Neural cell (in vitro differentiated cells): ENCODE measurements around the gene WDSUB1. TPM values are rescaled to one million over a fixed set of nuclear protein-coding genes. Genes with fewer than 3 reads are reported as not detected.

Experiments
- H2AFZ ChIP-seq: fragments of 200-600, 300-800 bp; sonication (generic), shearing (Covaris generic); 2 replicates; pipeline ENCODE4 v1.6.0; 2014; ENCODE audit warnings: low read depth, mild to moderate bottlenecking, antibody characterized with exemption, low read length, moderate library complexity
- H3F3A ChIP-seq: fragments of 200-600 bp; shearing (Covaris generic); 2 replicates; pipeline ENCODE4 v1.6.1; 2016; ENCODE audit warnings: mild to moderate bottlenecking, moderate library complexity, mixed read lengths, antibody characterized with exemption, low read length; ENCODE audit not compliant: insufficient read depth, poor library complexity, severe bottlenecking
- H3K27ac ChIP-seq: fragments of 200-600, 300-800 bp; sonication (generic), shearing (Covaris generic); 2 replicates; pipeline ENCODE4 v1.5.1; 2014; ENCODE audit warnings: mild to moderate bottlenecking, low read length, moderate library complexity
- H3K27me3 ChIP-seq: fragments of 300-800, 200-600 bp; sonication (generic), shearing (Covaris generic); 2 replicates; pipeline ENCODE4 v1.6.0; 2014; ENCODE audit warnings: mild to moderate bottlenecking, low read depth, low read length, moderate library complexity; ENCODE audit not compliant: insufficient read depth
- H3K36me3 ChIP-seq: fragments of 300-800, 200-600 bp; sonication (generic), shearing (Covaris generic); 2 replicates; pipeline ENCODE4 v1.5.1; 2014; ENCODE audit warnings: mild to moderate bottlenecking, antibody characterized with exemption, low read length, moderate library complexity; ENCODE audit not compliant: insufficient read depth
- H3K4me2 ChIP-seq: fragments of 300-800, 200-600 bp; sonication (generic), shearing (Covaris generic); 2 replicates; pipeline ENCODE4 v1.6.0; 2014; ENCODE audit warnings: mild to moderate bottlenecking, low read length
- H3K4me3 ChIP-seq: fragments of 300-800, 200-600 bp; sonication (generic), shearing (Covaris generic); 2 replicates; pipeline ENCODE4 v1.5.1; 2014; ENCODE audit warnings: mild to moderate bottlenecking, low read length, moderate library complexity
- H3K79me2 ChIP-seq: fragments of 200-600 bp; shearing (Covaris generic); replicated peaks from 2 replicates; pipeline ENCODE4 v1.6.0; 2014; ENCODE audit warnings: mild to moderate bottlenecking, low read length, moderate library complexity; ENCODE audit not compliant: insufficient read depth
- H3K9ac ChIP-seq: fragments of 300-800, 200-600 bp; sonication (generic), shearing (Covaris generic); 2 replicates; pipeline ENCODE4 v1.6.1; 2016; ENCODE audit warnings: mild to moderate bottlenecking, low read length, mixed read lengths
- H3K9me2 ChIP-seq: fragments of 200-600 bp; shearing (Covaris generic); 2 replicates; pipeline ENCODE4 v1.6.1; 2016; ENCODE audit warnings: mild to moderate bottlenecking, low read length, mixed read lengths; ENCODE audit not compliant: insufficient read depth
- H3K9me3 ChIP-seq: fragments of 200-600, 300-800 bp; sonication (generic), shearing (Covaris generic); 2 replicates; pipeline ENCODE4 v1.6.1; 2016; ENCODE audit warnings: mild to moderate bottlenecking, mixed run types, low read length, moderate library complexity, mixed read lengths
- H4K20me1 ChIP-seq: fragments of 200-600 bp; shearing (Covaris generic); 2 replicates; pipeline ENCODE4 v1.6.1; 2016; ENCODE audit warnings: mild to moderate bottlenecking, mixed run types; ENCODE audit not compliant: insufficient read depth
- CTCF ChIP-seq: fragments of 450-650 bp; IDR thresholded peaks from 2 replicates; pipeline ENCODE4 v1.5.1; 2014; ENCODE audit warnings: antibody characterized with exemption, mild to moderate bottlenecking, moderate library complexity; ENCODE audit not compliant: poor library complexity, severe bottlenecking
- EZH2 ChIP-seq: fragments of 200-600, 300-800 bp; shearing (Covaris generic), sonication (generic); IDR thresholded peaks from 2 replicates; pipeline ENCODE4 v1.6.1; 2014; ENCODE audit warnings: antibody characterized with exemption, low read length, borderline replicate concordance, mild to moderate bottlenecking; ENCODE audit not compliant: insufficient read depth, poor library complexity, severe bottlenecking
- MXI1 ChIP-seq: fragments of 450-650 bp; conservative IDR thresholded peaks from 2 replicates; pipeline ENCODE4 v1.6.1; 2014; ENCODE audit warnings: antibody characterized with exemption, mild to moderate bottlenecking; ENCODE audit not compliant: poor library complexity, severe bottlenecking
- POLR2AphosphoS5 ChIP-seq: IDR thresholded peaks from 2 replicates; pipeline ENCODE4 v1.6.1; 2012
- RAD21 ChIP-seq: fragments of 450-650 bp; conservative IDR thresholded peaks from 2 replicates; pipeline ENCODE4 v1.6.1; 2014; ENCODE audit warnings: antibody characterized with exemption, mild to moderate bottlenecking, moderate library complexity
- SMC3 ChIP-seq: fragments of 450-650 bp; conservative IDR thresholded peaks from 2 replicates; pipeline ENCODE4 v1.6.1; 2014; ENCODE audit warnings: antibody characterized with exemption, mild to moderate bottlenecking, moderate library complexity; ENCODE audit not compliant: poor library complexity
- polyA plus RNA-seq: library from polyadenylated mRNA; depleted of rRNA; stranded (reverse); fragments of >200 nt; gene quantifications from 2 replicates; pipeline ENCODE4 v1.2.3, GENCODE V29; 2014

The WDSUB1 gene
- polyA plus RNA-seq, 1 donor from 2014 or later: 11.1 TPM

GRCh38 chr2:159265171-159265576 is 21.3 kb downstream of the WDSUB1 start:
- Histone ChIP-seq H3K4me3 (no peak overlapping the region), H3K79me2 (no peaks in the 10 kb centered on the region), H4K20me1 (no peaks in the 10 kb centered on the region), H3K9ac (no peak overlapping the region), H3F3A (no peaks in the 10 kb centered on the region), H3K4me2 (no peak overlapping the region), H3K27ac (no peak overlapping the region), H3K27me3 (no peaks in the 10 kb centered on the region), H3K9me2 (no peaks in the 10 kb centered on the region), H2AFZ (no peak overlapping the region), H3K36me3 (no peaks in the 10 kb centered on the region), H3K9me3 (no peaks in the 10 kb centered on the region)
- TF ChIP-seq POLR2AphosphoS5 (no peak), CTCF (no peak), SMC3 (no peak), RAD21 (no peak), EZH2 (no peak)

GRCh38 chr2:159262904-159263303 is 23.6 kb downstream of the WDSUB1 start:
- Histone ChIP-seq H3K9ac (no peak overlapping the region), H3F3A (no peaks in the 10 kb centered on the region), H3K27me3 (no peaks in the 10 kb centered on the region), H3K36me3 (no peaks in the 10 kb centered on the region), H3K9me3 (no peaks in the 10 kb centered on the region), H2AFZ (no peak overlapping the region), H3K79me2 (no peaks in the 10 kb centered on the region), H4K20me1 (no peaks in the 10 kb centered on the region), H3K9me2 (no peaks in the 10 kb centered on the region), H3K4me2 (no peak overlapping the region), H3K27ac (no peak overlapping the region), H3K4me3 (no peak overlapping the region)
- TF ChIP-seq CTCF: no peak
- TF ChIP-seq RAD21: no peak
- TF ChIP-seq EZH2: no peak
- no peak for TF ChIP-seq MXI1

GRCh38 chr2:159262226-159262625 is 24.3 kb downstream of the WDSUB1 start:
- no peak overlapping the region for H2AFZ ChIP-seq
- H3K27me3 ChIP-seq: no peaks in the 10 kb centered on the region
- H3K36me3 ChIP-seq: no peaks in the 10 kb centered on the region
- H3K9me2 ChIP-seq: no peaks in the 10 kb centered on the region
- no peak overlapping the region for H3K9ac ChIP-seq
- H3K27ac ChIP-seq: no peak overlapping the region
- no peaks in the 10 kb centered on the region for H3K79me2 ChIP-seq
- H3K9me3 ChIP-seq: no peaks in the 10 kb centered on the region
- H3K4me2 ChIP-seq: no peak overlapping the region
- no peaks in the 10 kb centered on the region for H4K20me1 ChIP-seq
- no peak overlapping the region for H3K4me3 ChIP-seq
- no peak for TF ChIP-seq MXI1
- H3F3A ChIP-seq: no peaks in the 10 kb centered on the region
